BJ (cell line): ENCODE results near the gene ASAP2. TPM values are rescaled to one million over a fixed set of nuclear protein-coding genes. Genes with fewer than 3 reads are reported as not detected.

Experiments
- CTCF ChIA-PET: fragments of 350-600 bp; formaldehyde crosslinking; extraction: SDS; loops from one replicate; lab custom pipeline; 2021; ENCODE audit warnings: antibody characterized with exemption, inconsistent platforms; lab: Yijun Ruan, JAX
- POLR2A ChIA-PET: fragments of 300-600 bp; sonication (Branson Sonifier 250); formaldehyde crosslinking; extraction: SDS; loops from one replicate; lab custom pipeline; 2021; ENCODE audit warnings: antibody characterized with exemption; lab: Charles Lee
- DNase-seq: peaks from one replicate; pipeline ENCODE4 v3.0.0-alpha.2; 2011; ENCODE audit warnings: low read depth
- H3K27me3 ChIP-seq: 2 replicates; pipeline ENCODE4 v1.6.0; 2011; ENCODE audit warnings: low read length; ENCODE audit not compliant: control insufficient read depth, insufficient read depth
- H3K36me3 ChIP-seq: 2 replicates; pipeline ENCODE4 v1.5.1; 2011; ENCODE audit warnings: low read length; ENCODE audit not compliant: control insufficient read depth, insufficient read depth
- H3K4me3 ChIP-seq: 2 replicates; pipeline ENCODE4 v1.5.1; 2011; ENCODE audit warnings: low read depth, mild to moderate bottlenecking, control low read depth, low read length
- polyA plus RNA-seq: library from polyadenylated mRNA; depleted of rRNA; stranded (reverse); fragments of >200 nt; gene quantifications from 2 replicates; pipeline ENCODE4 v1.2.3, GENCODE V29; 2011
- TF ChIP-seq, protein P1 (sequence below): IDR thresholded peaks from 2 replicates; pipeline ENCODE4 v1.5.1; 2011; ENCODE audit warnings: low read depth, mild to moderate bottlenecking, control low read depth, inconsistent platforms, low read length, moderate library complexity; ENCODE audit not compliant: insufficient read depth

The ASAP2 gene
- polyA plus RNA-seq, 1 experiment = 14.1 TPM

GRCh38 chr2:9408641-9409151, 202.1 kb downstream of the ASAP2 start:
- CTCF ChIA-PET = no interaction called here
- no peak overlapping the region for H3K4me3 ChIP-seq
- POLR2A ChIA-PET = no interaction called here
- DNase-seq = no peak
- no peaks in the 10 kb centered on the region for H3K27me3 ChIP-seq
- peaks cover 4% of the 10 kb centered on the region for H3K36me3 ChIP-seq
- TF ChIP-seq, protein P1, sequence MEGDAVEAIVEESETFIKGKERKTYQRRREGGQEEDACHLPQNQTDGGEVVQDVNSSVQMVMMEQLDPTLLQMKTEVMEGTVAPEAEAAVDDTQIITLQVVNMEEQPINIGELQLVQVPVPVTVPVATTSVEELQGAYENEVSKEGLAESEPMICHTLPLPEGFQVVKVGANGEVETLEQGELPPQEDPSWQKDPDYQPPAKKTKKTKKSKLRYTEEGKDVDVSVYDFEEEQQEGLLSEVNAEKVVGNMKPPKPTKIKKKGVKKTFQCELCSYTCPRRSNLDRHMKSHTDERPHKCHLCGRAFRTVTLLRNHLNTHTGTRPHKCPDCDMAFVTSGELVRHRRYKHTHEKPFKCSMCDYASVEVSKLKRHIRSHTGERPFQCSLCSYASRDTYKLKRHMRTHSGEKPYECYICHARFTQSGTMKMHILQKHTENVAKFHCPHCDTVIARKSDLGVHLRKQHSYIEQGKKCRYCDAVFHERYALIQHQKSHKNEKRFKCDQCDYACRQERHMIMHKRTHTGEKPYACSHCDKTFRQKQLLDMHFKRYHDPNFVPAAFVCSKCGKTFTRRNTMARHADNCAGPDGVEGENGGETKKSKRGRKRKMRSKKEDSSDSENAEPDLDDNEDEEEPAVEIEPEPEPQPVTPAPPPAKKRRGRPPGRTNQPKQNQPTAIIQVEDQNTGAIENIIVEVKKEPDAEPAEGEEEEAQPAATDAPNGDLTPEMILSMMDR = no peak

DNA sequence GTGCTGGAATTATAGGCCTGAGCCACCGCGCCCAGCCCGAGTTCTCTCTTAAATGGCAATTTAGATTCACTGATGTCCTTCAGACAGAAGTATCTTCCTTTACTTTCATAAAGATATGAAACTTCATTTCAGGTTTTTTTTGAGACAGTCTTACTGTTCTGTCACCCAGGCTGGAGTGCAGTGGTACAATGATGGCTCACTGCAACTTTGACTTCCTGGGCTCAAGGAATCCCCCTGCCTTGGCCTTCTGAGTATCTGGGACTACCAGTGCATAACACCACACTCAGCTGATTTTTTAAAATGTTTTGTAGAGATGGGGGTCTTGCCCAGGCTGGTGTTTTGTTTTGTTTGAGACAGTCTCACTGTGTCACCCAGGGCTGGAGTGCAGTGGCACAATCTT, 203.5 kb downstream of the ASAP2 start:
- no peak overlapping the region for H3K4me3 ChIP-seq
- CTCF ChIA-PET = interaction anchor here (0.6 kb wide), 1 partner anchor 113 kb away, joined by 3 read pairs; no protein-coding TSS in a partner anchor
- no peaks in the 10 kb centered on the region for H3K27me3 ChIP-seq
- TF ChIP-seq, protein P1 = no peak
- peaks cover 4% of the 10 kb centered on the region for H3K36me3 ChIP-seq
- POLR2A ChIA-PET = no interaction called here
- no peak for DNase-seq

DNA sequence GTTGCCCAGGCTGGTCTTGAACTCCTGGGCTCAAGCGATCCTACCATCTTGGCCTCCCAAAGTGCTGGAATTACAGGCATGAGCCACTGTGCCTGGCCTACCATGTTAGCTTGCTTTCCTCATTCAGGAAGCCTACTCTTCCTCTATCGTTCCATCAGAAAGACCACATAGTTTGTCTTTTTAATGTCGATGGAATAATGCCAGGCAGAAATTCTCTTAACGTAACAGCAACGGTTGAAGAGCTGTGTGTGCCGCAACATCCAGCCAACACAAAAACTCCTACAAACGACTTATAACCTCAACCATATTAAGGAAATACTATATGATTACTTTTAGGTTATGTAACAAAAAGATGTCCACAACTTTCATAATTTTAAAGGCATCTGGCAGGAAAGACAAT, 206.2 kb downstream of the ASAP2 start:
- no peak overlapping the region for H3K4me3 ChIP-seq
- CTCF ChIA-PET = no interaction called here
- TF ChIP-seq, protein P1 = no peak
- DNase-seq = no peak
- no peaks in the 10 kb centered on the region for H3K27me3 ChIP-seq
- POLR2A ChIA-PET = no interaction called here
- H3K36me3 ChIP-seq = peaks cover 3% of the 10 kb centered on the region

- POLR2A ChIA-PET = no interaction called here
Measured at GRCh38 chr2:9415516-9416169, 209.0 kb downstream of the ASAP2 start.

GRCh38 chr2:9416267-9416961, 209.8 kb downstream of the ASAP2 start:
- Histone ChIP-seq H3K27me3 (no peaks in the 10 kb centered on the region), H3K36me3 (peaks cover 3% of the 10 kb centered on the region), H3K4me3 (no peak overlapping the region)
- ChIA-PET CTCF (interaction anchor here (1.3 kb wide), 1 partner anchor 9 kb away, joined by 3 read pairs; no protein-coding TSS in a partner anchor), POLR2A (no interaction called here)
- TF ChIP-seq, protein P1 = no peak
- DNase-seq = no peak

More at GRCh38 chr2:9415516-9416169, 209.0 kb downstream of the ASAP2 start:
- CTCF ChIA-PET = interaction anchor here (1.3 kb wide), 1 partner anchor 9 kb away, joined by 3 read pairs; no protein-coding TSS in a partner anchor
- TF ChIP-seq, protein P1 = no peak
- H3K27me3 ChIP-seq = no peaks in the 10 kb centered on the region
- H3K36me3 ChIP-seq = peaks cover 3% of the 10 kb centered on the region
- no peak for DNase-seq
- no peak overlapping the region for H3K4me3 ChIP-seq
